Mesendoderm (in vitro differentiated cells): ENCODE measurements around the gene ZFYVE1.

Experiments used
- DNase-seq: peaks from one replicate; pipeline ENCODE4 v3.0.0; 2013
- H2AK5ac ChIP-seq: 2 replicates; pipeline ENCODE4 v1.6.1; 2013; ENCODE audit warnings: low read length, inconsistent platforms
- H2BK120ac ChIP-seq: 2 replicates; pipeline ENCODE4 v1.6.1; 2013; ENCODE audit warnings: low read depth, mild to moderate bottlenecking, low read length, moderate library complexity, mixed read lengths
- H2BK15ac ChIP-seq: replicated peaks from 2 replicates; pipeline ENCODE4 v1.6.1; 2013; ENCODE audit warnings: low read depth, mild to moderate bottlenecking, moderate library complexity
- H2BK5ac ChIP-seq: 2 replicates; pipeline ENCODE4 v1.6.1; 2013; ENCODE audit warnings: low read length, inconsistent platforms
- H3K18ac ChIP-seq: 2 replicates; pipeline ENCODE4 v1.6.1; 2013; ENCODE audit warnings: mild to moderate bottlenecking, low read length, mixed read lengths
- H3K23ac ChIP-seq: one replicate; pipeline ENCODE4 v1.6.1; 2013; ENCODE audit warnings: low read length
- H3K27ac ChIP-seq: 2 replicates; pipeline ENCODE4 v1.5.1; 2013; ENCODE audit warnings: low read depth, mild to moderate bottlenecking, inconsistent platforms, low read length, moderate library complexity
- H3K27me3 ChIP-seq: 2 replicates; pipeline ENCODE4 v1.6.1; 2013; ENCODE audit warnings: low read length, control low read depth, mild to moderate bottlenecking, inconsistent platforms; ENCODE audit not compliant: insufficient read depth, poor library complexity
- H3K36me3 ChIP-seq: 2 replicates; pipeline ENCODE4 v1.6.1; 2013; ENCODE audit warnings: low read length, inconsistent platforms; ENCODE audit not compliant: control insufficient read depth, insufficient read depth
- H3K4ac ChIP-seq: one replicate; pipeline ENCODE4 v1.6.1; 2013; ENCODE audit warnings: low read depth, mild to moderate bottlenecking, low read length, moderate library complexity
- H3K4me1 ChIP-seq: 2 replicates; pipeline ENCODE4 v1.6.1; 2013; ENCODE audit warnings: low read depth, low read length, inconsistent platforms; ENCODE audit not compliant: control insufficient read depth
- H3K4me2 ChIP-seq: 2 replicates; pipeline ENCODE4 v1.6.1; 2013; ENCODE audit warnings: low read length
- H3K4me3 ChIP-seq: 2 replicates; pipeline ENCODE4 v1.5.1; 2013; ENCODE audit warnings: mild to moderate bottlenecking, low read length
- H3K56ac ChIP-seq: one replicate; pipeline ENCODE4 v1.6.1; 2013; ENCODE audit warnings: low read length
- H3K79me1 ChIP-seq: 2 replicates; pipeline ENCODE4 v1.6.1; 2013; ENCODE audit warnings: low read length, inconsistent platforms
- H3K79me2 ChIP-seq: 2 replicates; pipeline ENCODE4 v1.6.1; 2013; ENCODE audit warnings: mild to moderate bottlenecking, low read length; ENCODE audit not compliant: control insufficient read depth, insufficient read depth
- H3K9ac ChIP-seq: 2 replicates; pipeline ENCODE4 v1.6.1; 2013; ENCODE audit warnings: low read length, inconsistent platforms
- H4K5ac ChIP-seq: one replicate; pipeline ENCODE4 v1.6.1; 2013; ENCODE audit warnings: low read length
- H4K8ac ChIP-seq: one replicate; pipeline ENCODE4 v1.6.1; 2013; ENCODE audit warnings: low read depth, mild to moderate bottlenecking, control low read depth, low read length, moderate library complexity
- WGBS: extraction: QIAGEN DNeasy Blood & Tissue Kit; methylation state at CpG from one replicate; pipeline ENCODE4 v1.1.7; 2013; ENCODE audit warnings: low lambda C conversion rate, missing lambda C conversion rate; ENCODE audit not compliant: insufficient coverage; ENCODE audit errors: extremely low coverage; 5-methylcytosine and 5-hydroxymethylcytosine counted together

ZFYVE1 gene

GRCh38 chr14:72928872-72929271 is 98.0 kb downstream of the ZFYVE1 start:
- H3K36me3 ChIP-seq, result no peaks in the 10 kb centered on the region
- no peak overlapping the region for H3K56ac ChIP-seq
- H3K9ac ChIP-seq, result no peak overlapping the region
- H3K27me3 ChIP-seq, result no peaks in the 10 kb centered on the region
- H2BK5ac ChIP-seq, result no peak overlapping the region
- no peak overlapping the region for H4K8ac ChIP-seq
- H3K4me1 ChIP-seq, result no peaks in the 10 kb centered on the region
- H3K18ac ChIP-seq, result no peak overlapping the region
- H3K79me2 ChIP-seq, result peaks cover 2% of the 10 kb centered on the region
- no peak overlapping the region for H3K27ac ChIP-seq
- no peak overlapping the region for H3K4me2 ChIP-seq
- H3K79me1 ChIP-seq, result peaks cover 2% of the 10 kb centered on the region
- no peak overlapping the region for H4K5ac ChIP-seq
- no peak overlapping the region for H2BK15ac ChIP-seq
- H3K4ac ChIP-seq, result no peak overlapping the region
- no peak overlapping the region for H2BK120ac ChIP-seq
- H3K23ac ChIP-seq, result no peak overlapping the region
- H2AK5ac ChIP-seq, result no peak overlapping the region
- no peak overlapping the region for H3K4me3 ChIP-seq
- DNase-seq, result no peak
- WGBS, result no CpG with 5 or more reads among the region's 21 CpGs

DNA sequence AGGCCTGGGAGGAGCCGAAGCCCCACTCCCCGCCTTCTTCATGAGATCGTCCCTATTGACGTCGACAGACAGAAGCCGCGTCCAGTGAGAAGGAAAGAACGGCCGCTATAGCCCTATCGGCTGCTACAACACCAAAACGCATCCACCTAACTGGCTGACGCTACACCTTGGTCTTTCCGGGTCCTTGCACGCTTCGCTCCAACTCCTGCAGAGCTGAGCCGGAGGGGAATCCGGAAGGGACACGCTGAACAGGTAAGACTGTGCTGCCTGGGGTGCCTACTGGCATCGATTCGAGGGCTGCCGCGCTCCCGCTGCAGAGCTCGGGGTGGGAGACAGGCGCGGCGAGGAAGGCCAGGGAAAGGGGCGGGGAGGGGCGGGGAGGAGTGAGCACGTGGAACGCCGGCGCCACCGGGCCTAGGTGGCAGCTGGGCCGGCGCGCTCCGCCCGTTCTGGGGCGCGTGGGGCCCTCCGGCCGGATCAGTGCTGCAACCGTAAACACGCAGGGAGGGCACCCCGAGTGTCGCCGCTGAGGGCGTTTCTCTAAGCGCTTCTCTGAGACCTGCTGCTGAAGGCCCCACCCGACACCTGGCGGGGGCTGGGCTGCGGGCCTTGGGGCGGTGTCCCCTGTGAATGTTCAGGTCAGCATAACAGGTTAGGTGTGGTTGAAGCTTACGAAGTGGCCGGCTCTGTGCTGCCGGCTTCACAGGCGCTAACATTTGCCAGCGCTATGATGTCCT is 100.4 kb downstream of the ZFYVE1 start, which contains the start of gene DCAF4:
Gene DCAF4 (plus strand): TSS at position 173 of the 737 bp plus-strand sequence. CDS start 11,515 bp downstream, outside the sequence.
- H3K27ac ChIP-seq, result no peak within 1 kb of the TSS
- no CpG with 5 or more reads among the region's 59 CpGs for WGBS
- H3K9ac ChIP-seq, result peak within 1 kb of the TSS; percentile 77

GRCh38 chr14:72925815-72926291 is 101.1 kb downstream of the ZFYVE1 start:
- WGBS, result no CpG with 5 or more reads among the region's 33 CpGs
- H3K27ac ChIP-seq, result no peak overlapping the region
- peak overlapping the region; percentile 76 for H3K4me3 ChIP-seq
- peak overlapping the region; percentile 95 for H3K4me2 ChIP-seq
- H2BK5ac ChIP-seq, result no peak overlapping the region
- no peak overlapping the region for H2AK5ac ChIP-seq
- peak overlapping the region; percentile 92 for H3K56ac ChIP-seq
- H3K9ac ChIP-seq, result peak overlapping the region; percentile 77
- no peaks in the 10 kb centered on the region for H3K36me3 ChIP-seq
- no peaks in the 10 kb centered on the region for H3K79me2 ChIP-seq
- no peak overlapping the region for H2BK120ac ChIP-seq
- no peak overlapping the region for H3K4ac ChIP-seq
- DNase-seq, result no peak
- no peak overlapping the region for H3K23ac ChIP-seq
- H3K4me1 ChIP-seq, result no peaks in the 10 kb centered on the region
- H4K5ac ChIP-seq, result no peak overlapping the region
- H2BK15ac ChIP-seq, result no peak overlapping the region
- H3K79me1 ChIP-seq, result peaks cover 2% of the 10 kb centered on the region
- H3K27me3 ChIP-seq, result no peaks in the 10 kb centered on the region
- no peak overlapping the region for H4K8ac ChIP-seq
- no peak overlapping the region for H3K18ac ChIP-seq

More for the DNA sequence above, 100.4 kb downstream of the ZFYVE1 start, which contains the start of gene DCAF4:
- Histone ChIP-seq H2AK5ac (no peak within 1 kb of the TSS), H3K36me3 (no peaks in the 10 kb centered on the region), H2BK5ac (no peak within 1 kb of the TSS), H3K18ac (no peak within 1 kb of the TSS), H4K5ac (no peak within 1 kb of the TSS), H3K4ac (no peak within 1 kb of the TSS), H4K8ac (no peak within 1 kb of the TSS), H3K27me3 (no peaks in the 10 kb centered on the region), H3K79me2 (no peaks in the 10 kb centered on the region), H3K56ac (peak within 1 kb of the TSS; percentile 92), H3K79me1 (peaks cover 2% of the 10 kb centered on the region), H2BK15ac (no peak within 1 kb of the TSS), H3K4me3 (peak within 1 kb of the TSS; percentile 77), H3K4me2 (peak within 1 kb of the TSS; percentile 96), H3K23ac (no peak within 1 kb of the TSS), H2BK120ac (no peak within 1 kb of the TSS), H3K4me1 (no peaks in the 10 kb centered on the region)
- peak; percentile 100 for DNase-seq

GRCh38 chr14:72925171-72925759 is 101.6 kb downstream of the ZFYVE1 start:
- peak overlapping the region; percentile 92 for H3K56ac ChIP-seq
- no peak for DNase-seq
- H3K79me2 ChIP-seq, result no peaks in the 10 kb centered on the region
- no peak overlapping the region for H4K5ac ChIP-seq
- H3K27ac ChIP-seq, result no peak overlapping the region
- no peaks in the 10 kb centered on the region for H3K27me3 ChIP-seq
- no peaks in the 10 kb centered on the region for H3K79me1 ChIP-seq
- no peak overlapping the region for H3K23ac ChIP-seq
- H3K4me1 ChIP-seq, result no peaks in the 10 kb centered on the region
- H2AK5ac ChIP-seq, result no peak overlapping the region
- no peak overlapping the region for H3K4ac ChIP-seq
- H3K4me3 ChIP-seq, result no peak overlapping the region
- H2BK120ac ChIP-seq, result no peak overlapping the region
- no peak overlapping the region for H3K18ac ChIP-seq
- H3K9ac ChIP-seq, result no peak overlapping the region
- no peak overlapping the region for H2BK5ac ChIP-seq
- no CpG with 5 or more reads among the region's 22 CpGs for WGBS
- no peak overlapping the region for H3K4me2 ChIP-seq
- H4K8ac ChIP-seq, result no peak overlapping the region
- H3K36me3 ChIP-seq, result no peaks in the 10 kb centered on the region
- H2BK15ac ChIP-seq, result no peak overlapping the region

GRCh38 chr14:72924337-72924736 is 102.6 kb downstream of the ZFYVE1 start:
- no peak overlapping the region for H3K4me2 ChIP-seq
- H3K79me2 ChIP-seq, result no peaks in the 10 kb centered on the region
- no peak overlapping the region for H3K56ac ChIP-seq
- DNase-seq, result no peak
- no peak overlapping the region for H3K9ac ChIP-seq
- H3K36me3 ChIP-seq, result no peaks in the 10 kb centered on the region
- no peak overlapping the region for H3K27ac ChIP-seq
- no peak overlapping the region for H3K4ac ChIP-seq
- WGBS, result no CpG with 5 or more reads among the region's 5 CpGs
- H3K23ac ChIP-seq, result no peak overlapping the region
- H3K4me3 ChIP-seq, result no peak overlapping the region
- H4K5ac ChIP-seq, result no peak overlapping the region
- no peak overlapping the region for H2BK120ac ChIP-seq
- no peak overlapping the region for H3K18ac ChIP-seq
- no peak overlapping the region for H2AK5ac ChIP-seq
- no peak overlapping the region for H2BK15ac ChIP-seq
- H3K27me3 ChIP-seq, result no peaks in the 10 kb centered on the region
- H3K4me1 ChIP-seq, result no peaks in the 10 kb centered on the region
- H2BK5ac ChIP-seq, result no peak overlapping the region
- H4K8ac ChIP-seq, result no peak overlapping the region
- no peaks in the 10 kb centered on the region for H3K79me1 ChIP-seq
